DND-41 (cell line): ENCODE results near the gene RNU5B-1.

Source experiments
- ATAC-seq: fragments of 200-7000 bp; cut with Tn5 transposase; 3 replicates; pipeline ENCODE4 v1.9.1; 2021; ENCODE audit warnings: low read depth; ENCODE audit not compliant: insufficient read depth
- DNase-seq: peaks from one replicate; pipeline ENCODE4 v3.0.0-alpha.2; 2020
- H2AFZ ChIP-seq: 2 replicates; pipeline ENCODE4 v1.6.0; 2012; ENCODE audit warnings: low read depth, low read length
- H3K27ac ChIP-seq: 2 replicates; pipeline ENCODE4 v1.5.1; 2012; ENCODE audit warnings: low read length, inconsistent platforms
- H3K27me3 ChIP-seq: fragments of 200-600 bp; sonication (generic); 2 replicates; pipeline ENCODE4 v1.6.0; 2012; ENCODE audit warnings: low read length, mild to moderate bottlenecking, inconsistent platforms; ENCODE audit not compliant: insufficient read depth, poor library complexity
- H3K36me3 ChIP-seq: 2 replicates; pipeline ENCODE4 v1.5.1; 2012; ENCODE audit warnings: low read length, inconsistent platforms; ENCODE audit not compliant: insufficient read depth
- H3K4me1 ChIP-seq: 2 replicates; pipeline ENCODE4 v1.5.1; 2012; ENCODE audit warnings: mild to moderate bottlenecking, low read length; ENCODE audit not compliant: insufficient read depth
- H3K4me2 ChIP-seq: 2 replicates; pipeline ENCODE4 v1.6.0; 2012; ENCODE audit warnings: mild to moderate bottlenecking, moderate library complexity, low read length, inconsistent platforms; ENCODE audit not compliant: insufficient read depth
- H3K4me3 ChIP-seq, 2 experiments: fragments of 200-600 bp in 1 of 2; shearing (Covaris generic) in 1 of 2; 2 replicates each; pipeline ENCODE4 v1.5.1; 2012 to 2016; ENCODE audit warnings: inconsistent platforms in 2 of 2, low read length in 2 of 2, mild to moderate bottlenecking in 2 of 2, low read depth in 1 of 2, moderate library complexity in 1 of 2
- H3K79me2 ChIP-seq: 2 replicates; pipeline ENCODE4 v1.6.0; 2012; ENCODE audit warnings: low read length, inconsistent platforms; ENCODE audit not compliant: insufficient read depth
- H3K9ac ChIP-seq: 2 replicates; pipeline ENCODE4 v1.6.0; 2012; ENCODE audit warnings: low read depth, mild to moderate bottlenecking, inconsistent platforms, low read length, moderate library complexity
- H3K9me3 ChIP-seq: 2 replicates; pipeline ENCODE4 v1.5.1; 2012; ENCODE audit warnings: low read length, moderate library complexity, mild to moderate bottlenecking, inconsistent platforms; ENCODE audit not compliant: insufficient read depth, severe bottlenecking
- H4K20me1 ChIP-seq: 2 replicates; pipeline ENCODE4 v1.6.0; 2012; ENCODE audit warnings: low read length; ENCODE audit not compliant: insufficient read depth
- CTCF ChIP-seq: IDR thresholded peaks from 2 replicates; pipeline ENCODE4 v1.5.1; 2012; ENCODE audit warnings: borderline replicate concordance, low read length, moderate library complexity, mild to moderate bottlenecking; ENCODE audit not compliant: poor library complexity, severe bottlenecking; ENCODE audit errors: extremely low read depth
- EZH2 ChIP-seq: IDR thresholded peaks from 3 replicates; pipeline ENCODE4 v1.6.1; 2012; ENCODE audit warnings: borderline replicate concordance, low read depth, mild to moderate bottlenecking, moderate library complexity, low read length, inconsistent platforms; ENCODE audit not compliant: severe bottlenecking

RNU5B-1 gene

GRCh38 chr15:65305776-65306175, 1.3 kb downstream of the RNU5B-1 start:
- Histone ChIP-seq H3K79me2 (no peaks in the 10 kb centered on the region), H4K20me1 (no peaks in the 10 kb centered on the region), H3K4me2 (peak overlapping the region; percentile 5; the same call in 1 of the 2 replicates), H3K9ac (no peak overlapping the region), H3K9me3 (no peaks in the 10 kb centered on the region), H2AFZ (no peak overlapping the region), H3K27ac (no peak overlapping the region), H3K4me3 (no peak overlapping the region), H3K4me1 (peaks cover 28% of the 10 kb centered on the region), H3K36me3 (no peaks in the 10 kb centered on the region), H3K27me3 (no peaks in the 10 kb centered on the region)
- TF ChIP-seq EZH2: no peak
- no peak for TF ChIP-seq CTCF
- DNase-seq: no peak
- ATAC-seq: no peak

GRCh38 chr15:65306551-65306950, 2.1 kb downstream of the RNU5B-1 start:
- no peaks in the 10 kb centered on the region for H3K36me3 ChIP-seq
- ATAC-seq (no peak), DNase-seq (no peak)
- peaks cover 28% of the 10 kb centered on the region for H3K4me1 ChIP-seq
- H3K27ac ChIP-seq: no peak overlapping the region
- H3K9me3 ChIP-seq: no peaks in the 10 kb centered on the region
- no peaks in the 10 kb centered on the region for H3K27me3 ChIP-seq
- no peak overlapping the region for H3K4me2 ChIP-seq
- no peak for TF ChIP-seq CTCF
- TF ChIP-seq EZH2: no peak
- no peak overlapping the region for H3K4me3 ChIP-seq
- H4K20me1 ChIP-seq: no peaks in the 10 kb centered on the region
- H3K79me2 ChIP-seq: no peaks in the 10 kb centered on the region
- H2AFZ ChIP-seq: no peak overlapping the region
- no peak overlapping the region for H3K9ac ChIP-seq

- no peaks in the 10 kb centered on the region for H3K36me3 ChIP-seq
- TF ChIP-seq CTCF (no peak), EZH2 (no peak)
- DNase-seq (no peak), ATAC-seq (no peak)
- H3K27me3 ChIP-seq: no peaks in the 10 kb centered on the region
- no peak overlapping the region for H3K4me3 ChIP-seq
- H3K79me2 ChIP-seq: no peaks in the 10 kb centered on the region
- no peak overlapping the region for H3K4me2 ChIP-seq
- no peak overlapping the region for H3K27ac ChIP-seq
- H2AFZ ChIP-seq: no peak overlapping the region
- no peaks in the 10 kb centered on the region for H3K9me3 ChIP-seq
- H3K9ac ChIP-seq: no peak overlapping the region
- H4K20me1 ChIP-seq: no peaks in the 10 kb centered on the region
- H3K4me1 ChIP-seq: peaks cover 28% of the 10 kb centered on the region
Observed at GRCh38 chr15:65307978-65308377, 3.5 kb downstream of the RNU5B-1 start.

- H3K9ac ChIP-seq: no peak overlapping the region
- H2AFZ ChIP-seq: no peak overlapping the region
- no peak overlapping the region for H3K4me3 ChIP-seq
- H3K27me3 ChIP-seq: no peaks in the 10 kb centered on the region
- H3K27ac ChIP-seq: no peak overlapping the region
- H3K36me3 ChIP-seq: no peaks in the 10 kb centered on the region
- H3K4me1 ChIP-seq: peaks cover 18% of the 10 kb centered on the region
- H3K79me2 ChIP-seq: no peaks in the 10 kb centered on the region
- H3K4me2 ChIP-seq: no peak overlapping the region
- no peak for ATAC-seq
- H3K9me3 ChIP-seq: no peaks in the 10 kb centered on the region
- TF ChIP-seq EZH2 (no peak), CTCF (no peak)
- no peaks in the 10 kb centered on the region for H4K20me1 ChIP-seq
- no peak for DNase-seq
Observed at GRCh38 chr15:65309882-65310418, 5.5 kb downstream of the RNU5B-1 start.
